Motor neuron (in vitro differentiated cells): ENCODE measurements around the gene APOH. TPM values are rescaled to one million over a fixed set of nuclear protein-coding genes. Genes with fewer than 3 reads are reported as not detected.

Experiments
- ATAC-seq, 8 experiments: fragments of 200-7000 bp; cut with Tn5 transposase; replicated peaks in 6 of 8; 2 replicates each; pipeline ENCODE4 v1.8.0; 2021; ENCODE audit warnings: mild to moderate bottlenecking in 8 of 8, moderate library complexity in 8 of 8
- H3K27ac ChIP-seq, 2 donors: fragments of 250-450 bp; sonication (Bioruptor Pico); 2 replicates each; pipeline ENCODE4 v1.9.0; 2021; ENCODE audit warnings: antibody characterized with exemption in 2 of 2, mild to moderate bottlenecking in 2 of 2, moderate library complexity in 1 of 2
- H3K4me1 ChIP-seq, 2 donors: fragments of 250-450 bp; sonication (Bioruptor Pico); replicated peaks in 1 of 2; 2 replicates each; pipeline ENCODE4 v1.6.1; 2021; ENCODE audit warnings: antibody characterized with exemption in 2 of 2, mild to moderate bottlenecking in 2 of 2, moderate library complexity in 1 of 2
- H3K4me3 ChIP-seq, 5 donors: fragments of 250-450 bp; sonication (Bioruptor Pico); 2 replicates each; pipeline ENCODE4 v1.9.0; 2021; ENCODE audit warnings: antibody characterized with exemption in 5 of 5, mild to moderate bottlenecking in 5 of 5, moderate library complexity in 4 of 5
- WGBS, 10 experiments: fragments of 450-650 bp; shearing (Covaris generic); methylation state at CpG; one replicate each; pipeline ENCODE4 v1.0.0; 2022; 5-methylcytosine and 5-hydroxymethylcytosine counted together
- in situ Hi-C, 9 experiments: fragments of 400-800 bp; cut with MboI; loops; one replicate each; pipeline ENCODE4 v1.15.0; 2021; ENCODE audit warnings: low sequenced_read_pairs in 9 of 9, low pct_unique_long_range_greater_than_20kb in 2 of 9; ENCODE audit not compliant: unreplicated experiment in 9 of 9
- total RNA-seq, 8 experiments: library from RNA; unstranded; fragments of 300-600 nt; gene quantifications; 2 replicates each; pipeline versions ENCODE4 v1.2.3 to v1.2.4, GENCODE V29; 2022

APOH gene
- total RNA-seq, 8 experiments from 2014 or later, result not detected

DNA sequence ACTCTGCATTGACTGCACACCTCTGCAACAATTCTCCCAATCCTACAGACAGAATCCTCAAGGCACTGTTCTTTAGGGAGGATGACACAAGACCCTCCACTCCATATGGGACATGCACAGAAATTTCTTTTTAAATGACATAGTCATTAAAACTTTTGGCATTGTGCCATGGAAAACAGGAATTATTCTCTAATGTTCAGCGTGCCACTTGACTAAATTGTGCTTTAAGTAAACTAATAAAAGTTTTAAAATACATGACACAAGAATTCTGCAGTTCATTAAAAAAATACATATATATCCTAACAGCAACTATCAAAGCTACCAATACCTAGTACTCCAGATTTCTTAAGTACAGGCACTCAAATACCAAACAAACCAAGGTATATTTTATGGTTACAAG is 53.3 kb downstream of the APOH start:
- no peak overlapping the region for H3K4me3 ChIP-seq
- H3K4me1 ChIP-seq, result no peaks in the 10 kb centered on the region
- no peak for ATAC-seq
- in situ Hi-C loops, result no loop called here
- no peak overlapping the region for H3K27ac ChIP-seq
- WGBS, 10 experiments, result 33 to 100% (median 86%) methylated on average over 1 of the region's 1 CpG; no CpG with 5 or more reads in 5 of the 10 experiments

DNA sequence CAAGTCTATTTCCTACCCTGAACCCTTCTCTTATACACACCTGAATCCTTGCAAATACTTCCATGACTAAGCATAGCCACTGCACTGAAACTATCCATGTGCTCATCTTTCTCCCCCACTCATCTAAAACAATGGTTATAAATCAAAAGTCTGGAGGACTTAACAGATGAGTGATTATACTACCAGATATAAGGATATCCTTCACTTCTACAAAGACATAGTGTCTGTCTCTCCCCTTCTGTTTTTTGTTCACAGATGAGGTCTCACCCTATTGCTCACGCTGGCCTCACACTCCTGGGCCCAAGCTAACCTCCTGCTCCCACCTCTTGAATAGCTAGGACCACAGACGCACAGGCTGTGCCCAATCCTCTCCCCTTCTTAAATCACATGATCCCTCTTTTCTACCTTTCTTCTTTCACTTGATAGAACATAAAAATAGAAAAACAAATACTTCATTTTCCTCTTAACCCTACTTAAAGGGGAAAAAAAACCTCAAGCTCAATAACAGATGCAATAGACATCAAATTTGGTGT is 56.5 kb downstream of the APOH start:
- in situ Hi-C loops, result loop anchor here (25.0 kb wide), 3 partner anchors 610 to 935 kb away; partner anchors contain the start of gene AXIN2 (in 1 of the 9)
- Histone ChIP-seq H3K4me1 (no peaks in the 10 kb centered on the region), H3K4me3 (no peak overlapping the region), H3K27ac (no peak overlapping the region)
- 0 to 88% (median 69%) methylated on average over 1 to 2 of the region's 2 CpGs; no CpG with 5 or more reads in 6 of the 10 experiments for WGBS, 10 experiments
- no peak for ATAC-seq

DNA sequence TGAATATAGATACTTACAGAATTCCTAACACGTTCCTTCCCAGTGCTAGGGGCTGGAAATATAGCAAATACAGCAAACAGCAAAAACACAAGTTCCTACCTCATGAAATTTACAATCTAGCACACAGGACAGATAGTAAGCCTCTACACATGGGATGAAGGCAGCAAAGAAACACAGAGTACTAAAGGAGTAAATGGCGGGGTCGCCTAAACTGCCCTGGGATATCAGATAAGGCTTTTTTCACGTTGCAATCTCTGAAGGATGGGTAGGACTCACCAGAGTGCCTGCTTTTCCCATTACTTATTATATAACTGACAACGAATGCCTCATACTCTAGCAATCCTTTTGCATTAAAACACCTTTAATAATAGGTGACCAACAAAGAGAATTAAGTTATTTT is 57.1 kb downstream of the APOH start:
- H3K4me3 ChIP-seq, result no peak overlapping the region
- in situ Hi-C loops, result loop anchor here (25.0 kb wide), 3 partner anchors 610 to 935 kb away; partner anchors contain the start of gene AXIN2 (in 1 of the 9)
- WGBS, 10 experiments, result 74 to 95% (median 83%) methylated on average over 2 to 5 of the region's 5 CpGs; no CpG with 5 or more reads in 2 of the 10 experiments
- no peaks in the 10 kb centered on the region for H3K4me1 ChIP-seq
- no peak for ATAC-seq
- no peak overlapping the region for H3K27ac ChIP-seq

DNA sequence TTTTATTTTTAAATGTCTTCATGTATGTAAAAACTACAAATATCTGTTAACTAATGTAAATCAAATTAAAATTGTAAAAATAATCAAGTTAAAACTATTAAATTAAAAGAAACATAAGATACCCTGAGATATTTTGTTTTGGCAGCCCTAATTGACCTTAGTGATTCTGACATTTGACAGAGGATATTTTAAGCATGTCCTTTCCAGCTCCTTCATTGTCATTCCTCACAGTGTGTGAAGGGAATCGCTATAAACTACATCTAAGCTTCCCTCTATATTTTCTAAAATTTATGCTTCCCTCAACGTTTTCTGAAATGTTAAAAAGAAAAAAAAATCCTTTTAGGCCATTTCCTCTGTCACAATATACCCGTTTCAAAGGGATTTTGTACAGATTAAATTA is 57.5 kb downstream of the APOH start:
- ATAC-seq, result no peak
- Histone ChIP-seq H3K27ac (no peak overlapping the region), H3K4me1 (no peaks in the 10 kb centered on the region), H3K4me3 (no peak overlapping the region)
- WGBS, 10 experiments, result 54 to 86% (median 70%) methylated on average over 2 to 3 of the region's 3 CpGs
- in situ Hi-C loops, result loop anchor here (25.0 kb wide), 3 partner anchors 609 to 934 kb away; partner anchors contain the start of gene AXIN2 (in 1 of the 9)

DNA sequence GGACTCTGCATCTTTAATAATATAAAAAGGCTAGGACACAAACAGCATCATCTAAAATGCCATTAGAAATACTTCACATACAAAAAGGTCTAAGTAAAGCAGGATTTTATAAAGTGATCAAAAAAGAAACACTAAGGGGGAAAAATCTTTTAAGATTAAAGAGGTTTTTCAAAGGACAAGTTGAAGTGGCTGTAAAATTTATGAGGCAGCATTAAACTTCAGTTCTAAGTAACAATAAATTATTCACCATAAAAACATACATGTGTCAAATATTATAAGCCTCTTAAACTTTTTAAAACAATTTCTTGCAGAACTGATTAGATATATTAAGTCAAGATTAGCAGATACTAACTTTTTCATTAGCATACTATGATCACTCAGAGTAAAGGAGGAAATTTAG is 58.0 kb downstream of the APOH start:
- Histone ChIP-seq H3K4me3 (no peak overlapping the region), H3K4me1 (no peaks in the 10 kb centered on the region), H3K27ac (no peak overlapping the region)
- ATAC-seq, result no peak
- in situ Hi-C loops, result loop anchor here (25.0 kb wide), 3 partner anchors 609 to 934 kb away; partner anchors contain the start of gene AXIN2 (in 1 of the 9)

DNA sequence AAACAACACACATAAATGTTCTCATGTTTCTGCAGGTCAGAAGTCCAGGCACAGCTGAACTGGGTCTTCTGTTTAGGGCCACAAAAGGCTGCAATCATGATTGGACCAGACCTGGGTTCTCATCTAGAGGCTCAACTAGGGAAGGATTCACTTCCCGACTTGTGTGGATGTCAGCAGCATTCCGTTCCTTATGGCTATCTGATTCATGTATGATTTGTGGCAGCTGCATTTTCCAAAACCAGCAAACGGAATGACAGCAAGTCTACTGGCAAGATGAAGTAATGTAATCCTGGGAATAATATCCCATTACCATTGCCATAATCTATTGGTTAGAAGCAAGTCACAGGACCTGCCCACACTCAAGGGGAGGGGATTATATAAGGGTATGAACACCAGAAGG is 59.4 kb downstream of the APOH start:
- Histone ChIP-seq H3K4me3 (no peak overlapping the region), H3K4me1 (no peaks in the 10 kb centered on the region), H3K27ac (no peak overlapping the region)
- in situ Hi-C loops, result loop anchor here (25.0 kb wide), 3 partner anchors 608 to 933 kb away; partner anchors contain the start of gene AXIN2 (in 1 of the 9)
- ATAC-seq, result no peak
- WGBS, 10 experiments, result 17 to 100% (median 92%) methylated on average over 1 to 3 of the region's 3 CpGs; no CpG with 5 or more reads in 2 of the 10 experiments

DNA sequence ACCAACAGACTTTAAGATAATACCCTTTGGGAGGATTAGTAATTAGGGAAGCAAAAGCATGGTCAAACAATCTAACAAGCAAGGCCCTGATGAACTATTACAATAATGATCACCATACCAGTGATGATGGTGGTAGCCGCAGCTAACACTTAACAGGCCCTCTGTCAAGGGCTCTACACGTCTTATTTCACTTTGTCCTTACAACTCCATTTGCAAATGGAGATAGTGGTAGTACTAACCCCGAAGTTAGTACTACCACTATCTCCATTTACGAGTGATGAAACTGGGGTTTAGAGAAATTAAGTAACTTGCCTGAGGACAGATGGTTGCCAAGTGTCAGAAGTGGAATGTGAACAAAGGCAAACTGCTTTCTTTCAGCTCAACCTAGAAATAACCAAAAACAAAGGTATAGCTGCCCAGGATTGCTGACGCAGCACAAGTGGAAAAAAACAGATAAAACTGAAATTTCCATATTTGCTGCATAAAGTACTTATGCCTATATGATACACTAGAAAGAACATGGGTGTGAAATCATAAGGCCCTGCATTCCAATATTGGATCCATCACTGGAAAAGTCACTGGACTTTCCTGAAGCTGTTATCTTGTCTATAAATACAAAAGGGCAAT is 61.9 kb downstream of the APOH start:
- Histone ChIP-seq H3K4me1 (no peaks in the 10 kb centered on the region), H3K27ac (no peak overlapping the region), H3K4me3 (no peak overlapping the region)
- 18 to 100% (median 78%) methylated on average over 1 to 4 of the region's 5 CpGs; no CpG with 5 or more reads in 1 of the 10 experiments for WGBS, 10 experiments
- peak in 1 of 8 experiments; percentile 29 for ATAC-seq
- in situ Hi-C loops, result loop anchor here (25.0 kb wide), 3 partner anchors 605 to 930 kb away; partner anchors contain the start of gene AXIN2 (in 1 of the 9)

DNA sequence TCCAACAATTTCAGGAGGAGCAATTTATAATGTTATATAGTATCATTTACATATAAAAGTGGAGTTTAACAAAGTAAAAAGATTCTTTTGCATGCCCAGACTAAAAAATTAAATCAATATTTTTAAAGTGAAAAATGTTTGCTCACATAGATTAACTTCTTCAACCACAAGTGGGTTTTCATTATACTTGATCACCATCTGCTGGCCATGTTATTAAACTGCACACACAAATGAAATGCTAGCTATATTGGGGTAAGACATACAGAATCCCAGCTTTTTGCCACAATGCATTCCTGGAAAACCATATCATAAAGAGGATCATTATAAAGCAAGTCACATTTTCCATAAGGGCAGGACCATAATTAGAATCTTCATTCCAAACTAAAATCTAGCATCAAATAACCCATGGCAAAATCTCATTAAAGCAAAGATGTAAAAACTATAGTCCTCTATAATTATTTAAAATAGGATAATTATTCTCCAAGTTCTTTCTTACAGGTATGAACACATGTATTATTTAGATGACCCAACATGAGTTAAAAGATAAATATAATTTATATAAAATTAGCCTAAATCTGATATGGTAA is 63.6 kb downstream of the APOH start:
- Histone ChIP-seq H3K4me1 (no peaks in the 10 kb centered on the region), H3K4me3 (no peak overlapping the region), H3K27ac (no peak overlapping the region)
- peak in 3 of 8 experiments; percentile 32 to 44 (median 38) for ATAC-seq
- in situ Hi-C loops, result loop anchor here (25.0 kb wide), 3 partner anchors 603 to 928 kb away; partner anchors contain the start of gene AXIN2 (in 1 of the 9)

Other genes with a start within 250 kb of the APOH start
- 10 to 100 TPM in 1 of 8 experiments, 1 to 10 TPM in 7; 4.1 to 15.7 (median 7.9) TPM for gene CEP112, start 37.3 kb downstream of the APOH start, total RNA-seq
- 10 to 100 TPM in 3 of 8 experiments, 1 to 10 TPM in 5; 5.6 to 38.8 (median 8.7) TPM for gene PRKCA, start 73.2 kb upstream of the APOH start, total RNA-seq